CD14-positive monocyte (primary cell): ENCODE measurements around the gene ZNRF1. TPM values are rescaled to one million over a fixed set of nuclear protein-coding genes. Genes with fewer than 3 reads are reported as not detected.

ENCODE experiments used
- DNase-seq, 3 donors: peaks; one replicate each; pipeline ENCODE4 v3.0.0-alpha.2; 2011 to 2022
- H2AFZ ChIP-seq: 2 replicates; pipeline ENCODE4 v1.6.0; 2012; ENCODE audit warnings: mild to moderate bottlenecking, low read depth, low read length, inconsistent platforms; ENCODE audit not compliant: insufficient read depth, poor library complexity, severe bottlenecking
- H3K27ac ChIP-seq, 2 donors: 1 replicate in 1 of 2; 2 replicates in 1 of 2; pipeline ENCODE4 v1.5.1; 2012 to 2013; ENCODE audit warnings: low read length in 2 of 2, control low read depth in 1 of 2, inconsistent platforms in 1 of 2, low read depth in 1 of 2, mild to moderate bottlenecking in 1 of 2
- H3K27me3 ChIP-seq, 2 donors: one replicate each; pipeline versions ENCODE4 v1.6.0 to v1.6.1; 2011 to 2013; ENCODE audit warnings: low read length in 2 of 2; ENCODE audit not compliant: control insufficient read depth in 2 of 2, insufficient read depth in 2 of 2
- H3K36me3 ChIP-seq, 2 donors: replicated peaks in 1 of 2; 1 replicate in 1 of 2; 2 replicates in 1 of 2; pipeline versions ENCODE4 v1.5.1 to v1.6.1; 2012 to 2013; ENCODE audit warnings: low read length in 2 of 2, control low read depth in 1 of 2, inconsistent platforms in 1 of 2, mild to moderate bottlenecking in 1 of 2; ENCODE audit not compliant: insufficient read depth in 2 of 2, control insufficient read depth in 1 of 2
- H3K4me1 ChIP-seq, 2 donors: 1 replicate in 1 of 2; 2 replicates in 1 of 2; pipeline versions ENCODE4 v1.5.1 to v1.6.1; 2012 to 2013; ENCODE audit warnings: low read length in 2 of 2, control low read depth in 1 of 2, inconsistent platforms in 1 of 2, mild to moderate bottlenecking in 1 of 2, moderate library complexity in 1 of 2; ENCODE audit not compliant: insufficient read depth in 2 of 2, control insufficient read depth in 1 of 2
- H3K4me2 ChIP-seq: replicated peaks from 2 replicates; pipeline ENCODE3; 2012; ENCODE audit warnings: low read length, moderate library complexity, mild to moderate bottlenecking; ENCODE audit not compliant: poor library complexity, severe bottlenecking; ENCODE audit errors: extremely low read depth
- H3K4me3 ChIP-seq, 3 experiments: fragments of 200-600 bp in 1 of 3; sonication (generic) in 1 of 3; replicated peaks in 1 of 3; 1 replicate in 2 of 3; 2 replicates in 1 of 3; pipeline ENCODE4 v1.5.1; 2011 to 2013; ENCODE audit warnings: low read length in 3 of 3, mild to moderate bottlenecking in 3 of 3, control low read depth in 2 of 3, low read depth in 2 of 3, inconsistent platforms in 1 of 3, moderate library complexity in 1 of 3
- H3K79me2 ChIP-seq: 2 replicates; pipeline ENCODE4 v1.6.0; 2012; ENCODE audit warnings: mild to moderate bottlenecking, control low read depth, inconsistent platforms, low read length, moderate library complexity; ENCODE audit not compliant: insufficient read depth
- H3K9ac ChIP-seq: 2 replicates; pipeline ENCODE4 v1.6.0; 2017; ENCODE audit warnings: low read length, mild to moderate bottlenecking; ENCODE audit not compliant: insufficient read depth, poor library complexity, severe bottlenecking
- H3K9me3 ChIP-seq, 2 donors: replicated peaks in 1 of 2; 1 replicate in 1 of 2; 2 replicates in 1 of 2; pipeline versions ENCODE4 v1.5.1 to v1.6.1; 2012 to 2013; ENCODE audit warnings: low read length in 2 of 2, control low read depth in 1 of 2; ENCODE audit not compliant: control insufficient read depth in 1 of 2, insufficient read depth in 1 of 2
- H4K20me1 ChIP-seq: 2 replicates; pipeline ENCODE4 v1.6.0; 2012; ENCODE audit warnings: mild to moderate bottlenecking, low read length, control low read depth, moderate library complexity; ENCODE audit not compliant: insufficient read depth
- H3K27ac Mint-ChIP-seq, 7 donors: one replicate each; pipeline ENCODE4 v1.8.0; 2020; ENCODE audit warnings: mild to moderate bottlenecking in 7 of 7, mixed read lengths in 7 of 7, moderate library complexity in 6 of 7, inconsistent platforms in 2 of 7
- H3K27me3 Mint-ChIP-seq, 3 donors: one replicate each; pipeline ENCODE4 v1.8.0; 2021 to 2022; ENCODE audit warnings: low read depth in 3 of 3, mild to moderate bottlenecking in 3 of 3, mixed read lengths in 3 of 3, moderate library complexity in 3 of 3, inconsistent platforms in 1 of 3
- H3K36me3 Mint-ChIP-seq, 2 donors: one replicate each; pipeline ENCODE4 v1.8.0; 2020; ENCODE audit warnings: mixed read lengths in 2 of 2, inconsistent platforms in 1 of 2, mild to moderate bottlenecking in 1 of 2
- H3K4me1 Mint-ChIP-seq: one replicate; pipeline ENCODE4 v1.8.0; 2020; ENCODE audit warnings: mild to moderate bottlenecking, mixed read lengths
- H3K4me3 Mint-ChIP-seq, 2 donors: one replicate each; pipeline ENCODE4 v1.8.0; 2020; ENCODE audit warnings: mild to moderate bottlenecking in 2 of 2, mixed read lengths in 2 of 2, moderate library complexity in 1 of 2
- H3K9me3 Mint-ChIP-seq, 7 donors: one replicate each; pipeline ENCODE4 v1.8.0; 2020 to 2022; ENCODE audit warnings: mixed read lengths in 7 of 7, mild to moderate bottlenecking in 6 of 7, moderate library complexity in 6 of 7, inconsistent platforms in 2 of 7
- WGBS: methylation state at CpG from one replicate; pipeline ENCODE4 v1.1.5; 2013; ENCODE audit warnings: missing lambda C conversion rate; ENCODE audit not compliant: insufficient coverage; 5-methylcytosine and 5-hydroxymethylcytosine counted together
- intact Hi-C, 2 donors: fragments of 100-400 bp; cut with micrococcal nuclease; formaldehyde crosslinking; loops; one replicate each; pipeline versions ENCODE4 v1.15.0 to v1.15.1; 2023
- polyA plus RNA-seq, 3 donors: library from polyadenylated mRNA; depleted of rRNA in 1 of 3; unstranded in 2 of 3; stranded (reverse) in 1 of 3; fragments of 300-500 nt in 2 of 3; fragments of >200 nt in 1 of 3; fragmentation: Illumina TruSeq in 2 of 3; gene quantifications; 1 replicate in 2 of 3; 2 replicates in 1 of 3; pipeline ENCODE4 v1.2.3, GENCODE V29; 2012 to 2021
- TF ChIP-seq, protein P1 (sequence below): fragments of 200-600 bp; IDR thresholded peaks from one replicate; pipeline ENCODE4 v1.8.0; 2022; ENCODE audit warnings: antibody characterized with exemption, mild to moderate bottlenecking

Gene ZNRF1
- polyA plus RNA-seq, 3 donors, result 1.9 to 5.3 (median 4.3) TPM

GRCh38 chr16:75138233-75138632 lies 139.4 kb downstream of the ZNRF1 start:
- no CpG with 5 or more reads among the region's 8 CpGs for whole genome bisulfite sequencing
- Histone ChIP-seq H2AFZ (peak overlapping the region; percentile 52), H3K27ac (no peak overlapping the region), H3K36me3 (no peaks in the 10 kb centered on the region), H3K4me2 (no peak overlapping the region), H3K9me3 (no peaks in the 10 kb centered on the region), H4K20me1 (no peaks in the 10 kb centered on the region), H3K27me3 (peaks cover 0 to 2% of the 10 kb centered on the region in 2 donors), H3K4me1 (peaks cover 6 to 7% of the 10 kb centered on the region in 2 donors), H3K4me3 (no peak overlapping the region), H3K79me2 (no peaks in the 10 kb centered on the region), H3K9ac (no peak overlapping the region)
- H3K27me3 Mint-ChIP-seq, result peaks cover 2 to 22% (median 3%) of the 10 kb centered on the region in 3 donors
- H3K27ac Mint-ChIP-seq, result no peak overlapping the region
- H3K4me1 Mint-ChIP-seq, result peaks cover 13% of the 10 kb centered on the region
- TF ChIP-seq, protein P1, sequence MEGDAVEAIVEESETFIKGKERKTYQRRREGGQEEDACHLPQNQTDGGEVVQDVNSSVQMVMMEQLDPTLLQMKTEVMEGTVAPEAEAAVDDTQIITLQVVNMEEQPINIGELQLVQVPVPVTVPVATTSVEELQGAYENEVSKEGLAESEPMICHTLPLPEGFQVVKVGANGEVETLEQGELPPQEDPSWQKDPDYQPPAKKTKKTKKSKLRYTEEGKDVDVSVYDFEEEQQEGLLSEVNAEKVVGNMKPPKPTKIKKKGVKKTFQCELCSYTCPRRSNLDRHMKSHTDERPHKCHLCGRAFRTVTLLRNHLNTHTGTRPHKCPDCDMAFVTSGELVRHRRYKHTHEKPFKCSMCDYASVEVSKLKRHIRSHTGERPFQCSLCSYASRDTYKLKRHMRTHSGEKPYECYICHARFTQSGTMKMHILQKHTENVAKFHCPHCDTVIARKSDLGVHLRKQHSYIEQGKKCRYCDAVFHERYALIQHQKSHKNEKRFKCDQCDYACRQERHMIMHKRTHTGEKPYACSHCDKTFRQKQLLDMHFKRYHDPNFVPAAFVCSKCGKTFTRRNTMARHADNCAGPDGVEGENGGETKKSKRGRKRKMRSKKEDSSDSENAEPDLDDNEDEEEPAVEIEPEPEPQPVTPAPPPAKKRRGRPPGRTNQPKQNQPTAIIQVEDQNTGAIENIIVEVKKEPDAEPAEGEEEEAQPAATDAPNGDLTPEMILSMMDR, result no peak
- peak overlapping the region in 1 of 2 donors; percentile 51 for H3K4me3 Mint-ChIP-seq
- intact Hi-C loops, result no loop called here
- no peaks in the 10 kb centered on the region for H3K36me3 Mint-ChIP-seq
- peaks cover 0 to 12% (median 4%) of the 10 kb centered on the region in 7 donors for H3K9me3 Mint-ChIP-seq
- no peak for DNase-seq

- Histone ChIP-seq H4K20me1 (no peaks in the 10 kb centered on the region), H3K79me2 (no peaks in the 10 kb centered on the region), H3K4me2 (no peak overlapping the region), H3K4me1 (peaks cover 6 to 7% of the 10 kb centered on the region in 2 donors), H3K27me3 (peaks cover 0 to 2% of the 10 kb centered on the region in 2 donors), H3K9ac (no peak overlapping the region), H3K36me3 (no peaks in the 10 kb centered on the region), H3K27ac (no peak overlapping the region), H3K4me3 (no peak overlapping the region), H3K9me3 (no peaks in the 10 kb centered on the region), H2AFZ (peak overlapping the region; percentile 52)
- H3K4me1 Mint-ChIP-seq, result peaks cover 13% of the 10 kb centered on the region
- 43% methylated on average over 7 of the region's 9 CpGs for WGBS
- DNase-seq, result no peak
- peaks cover 2 to 22% (median 3%) of the 10 kb centered on the region in 3 donors for H3K27me3 Mint-ChIP-seq
- TF ChIP-seq, protein P1, result no peak
- no peaks in the 10 kb centered on the region for H3K36me3 Mint-ChIP-seq
- H3K9me3 Mint-ChIP-seq, result peaks cover 0 to 12% (median 4%) of the 10 kb centered on the region in 7 donors
- no peak overlapping the region for H3K27ac Mint-ChIP-seq
- H3K4me3 Mint-ChIP-seq, result peak overlapping the region in 1 of 2 donors; percentile 24
- intact Hi-C loops, result no loop called here
Measured at GRCh38 chr16:75138636-75139035, 139.8 kb downstream of the ZNRF1 start.
